K562 (cell line): ENCODE measurements around the gene SORBS2. TPM values are rescaled to one million over a fixed set of nuclear protein-coding genes. Genes with fewer than 3 reads are reported as not detected.
A peak's percentile ranks its signal among the peaks of the same experiment; 100 is the strongest.

ENCODE experiments used
- ATF7 ChIP-seq: fragments of 450-650 bp; IDR thresholded peaks from 2 replicates; pipeline ENCODE4 v1.7.1; 2014; ENCODE audit warnings: mild to moderate bottlenecking, moderate library complexity
- CAMTA2 ChIP-seq: fragments of 250-450 bp; sonication (Bioruptor Pico); conservative IDR thresholded peaks from 2 replicates; pipeline ENCODE4 v1.5.1; 2022
- CCNT2 ChIP-seq: IDR thresholded peaks from 2 replicates; pipeline ENCODE4 v1.6.1; 2011; ENCODE audit warnings: borderline replicate concordance, low read depth, mild to moderate bottlenecking, moderate library complexity, mixed read lengths, low read length; ENCODE audit not compliant: insufficient read length; ENCODE audit errors: extremely low read depth
- CHD7 ChIP-seq: fragments of 200-600 bp; sonication (generic); IDR thresholded peaks from one replicate; pipeline ENCODE4 v1.6.1; 2012; ENCODE audit warnings: mild to moderate bottlenecking, low read depth, low read length, inconsistent platforms
- CREB1 ChIP-seq, 2 experiments: sonication (generic) in 1 of 2; formaldehyde crosslinking in 1 of 2; IDR thresholded peaks; 2 replicates each; pipeline versions ENCODE4 v1.6.1 to v1.8.0; 2012 to 2022; ENCODE audit warnings: inconsistent platforms in 1 of 2, mild to moderate bottlenecking in 1 of 2, missing genetic modification reagents in 1 of 2, moderate library complexity in 1 of 2
- HINFP ChIP-seq: fragments of 450-650 bp; conservative IDR thresholded peaks from 2 replicates; pipeline ENCODE4 v1.6.1; 2016; ENCODE audit warnings: missing genetic modification characterization, low read depth, mild to moderate bottlenecking, control low read depth, missing compliant biosample characterization
- HMBOX1 ChIP-seq: sonication (generic); IDR thresholded peaks from 2 replicates; pipeline ENCODE4 v1.6.1; 2016
- ILK ChIP-seq: fragments of 450-650 bp; IDR thresholded peaks from 2 replicates; pipeline ENCODE4 v1.6.1; 2016; ENCODE audit warnings: missing genetic modification characterization, low read depth, mild to moderate bottlenecking, missing compliant biosample characterization, moderate library complexity, borderline replicate concordance
- IRF1 ChIP-seq: sonication (generic); formaldehyde crosslinking; IDR thresholded peaks from 2 replicates; pipeline ENCODE4 v1.8.0; 2022; ENCODE audit warnings: missing genetic modification reagents, mild to moderate bottlenecking, borderline replicate concordance
- MTA2 ChIP-seq: fragments of 450-650 bp; IDR thresholded peaks from 2 replicates; pipeline ENCODE4 v1.6.1; 2016; ENCODE audit warnings: low read depth
- NCOR1 ChIP-seq: fragments of 450-650 bp; IDR thresholded peaks from 2 replicates; pipeline ENCODE4 v1.6.1; 2016; ENCODE audit warnings: mild to moderate bottlenecking, moderate library complexity
- ZNF24 ChIP-seq: fragments of 450-650 bp; IDR thresholded peaks from 2 replicates; pipeline ENCODE4 v1.6.1; 2016
- ZNF3 ChIP-seq: fragments of 250-450 bp; sonication (Bioruptor Pico); IDR thresholded peaks from 2 replicates; pipeline ENCODE4 v1.5.0; 2021; ENCODE audit warnings: mild to moderate bottlenecking, moderate library complexity
- polyA plus RNA-seq, 8 experiments: library from polyadenylated mRNA; depleted of rRNA in 4 of 8; stranded (reverse) in 5 of 8; unstranded in 3 of 8; fragments of >200 nt; fragmentation: Nextera tagmentation in 2 of 8; fragmentation: Illumina TruSeq in 1 of 8; extraction: Ambion mirVana in 2 of 8; extraction: Trizol in 1 of 8; gene quantifications; 2 replicates each; pipeline versions ENCODE4 v1.2.1 to v1.2.3, GENCODE V29; 2011 to 2014; ENCODE audit warnings: inconsistent platforms in 1 of 8, missing spikeins in 1 of 8
- total RNA-seq, 7 experiments: library from RNA; depleted of rRNA in 6 of 7; stranded (reverse); fragments of >200 nt in 6 of 7; fragmentation: Illumina TruSeq in 2 of 7; extraction: Trizol in 2 of 7; gene quantifications; 2 replicates each; pipeline versions ENCODE4 v1.2.1 to v1.2.3, GENCODE V29; 2011 to 2021; ENCODE audit warnings: low replicate concordance in 1 of 7

The SORBS2 gene
- total and polyA plus RNA-seq, 9 of the 15 experiments (the other 6 are each of a cell fraction or from before 2014, with no cell fraction given) = 0.29 TPM; not detected in 8

GRCh38 chr4:185573651-185574199, 238.3 kb downstream of the SORBS2 start (continued):
- TF ChIP-seq HMBOX1 (0 out of 2 replicates have a peak, but pooled peaks have one; percentile 17), HINFP (tag) (no peak), NCOR1 (no peak), MTA2 (no peak), ZNF3 (CRISPR knock-in tag) (no peak), IRF1 (CRISPR knock-in tag) (no peak), CCNT2 (no peak), ATF7 (peak; percentile 57), CHD7 (no peak), ILK (no peak), ZNF24 (no peak), CREB1 (IDR thresholded peaks at IDR 0.05) (no peak), CREB1 (CRISPR knock-in tag; IDR thresholded peaks at IDR 0.05) (no peak), CAMTA2 (no peak)
